Renal pelvis (tissue), 4 donors: ENCODE data around the gene TUBGCP5. TPM values are rescaled to one million over a fixed set of nuclear protein-coding genes. Genes with fewer than 3 reads are reported as not detected.
"Not testable (repeated sequence)": the region's sequence is repeated elsewhere in the genome, so short reads cannot be mapped to it uniquely, and the experiment has no call there.

Experiments
- DNase-seq: peaks from one replicate; pipeline ENCODE4 v3.0.0-alpha.2; 2013
- polyA plus RNA-seq, 3 donors: library from polyadenylated mRNA; unstranded; fragments of 120-200 nt; gene quantifications; one replicate each; pipeline ENCODE4 v1.2.1, GENCODE V29; 2013; ENCODE audit not compliant: insufficient read length in 3 of 3

Gene TUBGCP5
- polyA plus RNA-seq, 3 donors, result 20.0 to 37.1 (median 32.9) TPM

- not testable (repeated sequence) for DNase-seq
Measured at GRCh38 chr15:23043987-23044386, 4.6 kb upstream of the TUBGCP5 start.

GRCh38 chr15:23043535-23043934, 4.2 kb upstream of the TUBGCP5 start:
- DNase-seq, result not testable (repeated sequence)

- DNase-seq, result not testable (repeated sequence)
Measured at GRCh38 chr15:23041736-23042135, 2.4 kb upstream of the TUBGCP5 start.

- DNase-seq, result no peak
Measured at GRCh38 chr15:23039917-23040281, 530 bp upstream of the TUBGCP5 start.

GRCh38 chr15:23038726-23039142, 635 bp downstream of the TUBGCP5 start:
- DNase-seq, result no peak

- peak; percentile 37 for DNase-seq
Measured at GRCh38 chr15:23035964-23036566, 3.3 kb downstream of the TUBGCP5 start.

GRCh38 chr15:23033979-23034378, 5.4 kb downstream of the TUBGCP5 start:
- DNase-seq, result no peak

- DNase-seq, result no peak
Measured at GRCh38 chr15:23026218-23026617, 13.2 kb downstream of the TUBGCP5 start.

- no peak for DNase-seq
Measured at GRCh38 chr15:23022156-23022555, 17.2 kb downstream of the TUBGCP5 start.

GRCh38 chr15:23014394-23015000, 24.9 kb downstream of the TUBGCP5 start:
- DNase-seq, result no peak

GRCh38 chr15:23013681-23014080, 25.7 kb downstream of the TUBGCP5 start:
- no peak for DNase-seq

- not testable (repeated sequence) for DNase-seq
Measured at GRCh38 chr15:23012616-23013015, 26.8 kb downstream of the TUBGCP5 start.

GRCh38 chr15:23003736-23004135, 35.6 kb downstream of the TUBGCP5 start:
- DNase-seq, result no peak

GRCh38 chr15:23002920-23003319, 36.4 kb downstream of the TUBGCP5 start:
- no peak for DNase-seq

GRCh38 chr15:22995795-22996194, 43.6 kb downstream of the TUBGCP5 start:
- no peak for DNase-seq

- DNase-seq, result no peak
Measured at GRCh38 chr15:22992024-22992326, 47.4 kb downstream of the TUBGCP5 start.

GRCh38 chr15:22989576-22990477, 49.5 kb downstream of the TUBGCP5 start:
- DNase-seq, result no peak

- DNase-seq, result no peak
Measured at GRCh38 chr15:22988811-22989210, 50.6 kb downstream of the TUBGCP5 start.

GRCh38 chr15:22981931-22982330, 57.4 kb downstream of the TUBGCP5 start:
- DNase-seq, result not testable (repeated sequence)

GRCh38 chr15:22981051-22981840, 58.1 kb downstream of the TUBGCP5 start:
- DNase-seq, result no peak

GRCh38 chr15:22980189-22981050, 58.9 kb downstream of the TUBGCP5 start, which contains the start of gene CYFIP1:
Gene CYFIP1 (minus strand): TSS chr15:22980368. CDS start chr15:22947285, 33,083 bp downstream.
- peak; percentile 86 for DNase-seq
